SKM-1 treated with dmso at 0.1 percent for 144 hours (cell line): ENCODE measurements around the gene BMP2K.

ENCODE experiments used
- DNase-seq: peaks from one replicate; lab custom pipeline; 2025; ENCODE audit not compliant: unreplicated experiment; lab: John Stamatoyannopoulos, UW

Gene BMP2K

DNA sequence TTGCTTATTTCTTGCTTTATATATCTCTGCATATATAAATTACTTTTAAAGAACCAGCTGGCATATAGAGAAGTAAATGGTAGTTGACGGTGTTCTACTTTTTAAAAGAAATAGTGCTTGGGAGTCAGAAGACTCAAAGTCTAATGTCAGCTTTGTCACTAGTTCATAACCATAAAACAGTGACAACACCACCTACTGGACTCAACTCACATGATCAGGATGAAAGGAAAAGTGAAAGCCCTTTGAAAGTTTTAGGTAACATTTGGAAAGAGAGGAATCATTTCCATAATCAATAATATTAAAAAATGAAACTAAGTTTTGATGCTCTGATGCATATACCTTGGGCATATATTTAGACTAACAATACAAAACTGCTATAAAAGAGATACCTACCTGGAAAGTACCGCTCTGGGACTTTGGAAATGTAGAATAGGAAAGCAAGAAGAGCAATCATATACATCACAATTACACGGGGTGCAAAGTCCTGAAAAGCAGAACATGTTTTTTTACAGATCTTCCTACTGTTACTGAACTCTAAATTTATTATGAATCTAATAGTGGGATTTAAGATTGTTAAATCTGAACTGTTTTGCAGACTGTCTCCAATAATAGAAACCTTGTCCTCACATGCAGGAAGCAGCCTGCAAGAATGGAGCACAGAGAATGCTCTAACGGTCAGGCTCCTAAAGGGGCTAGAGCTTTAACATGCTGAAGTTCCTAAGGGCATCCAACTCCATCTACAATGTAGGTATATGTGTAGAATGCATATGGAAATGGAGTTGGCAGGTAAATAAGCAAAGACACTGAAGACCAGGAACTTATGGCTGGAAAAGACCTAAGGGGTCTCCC is 147.5 kb downstream of the BMP2K start:
- DNase-seq, result no peak

- no peak for DNase-seq
These were observed 150.7 kb downstream of the BMP2K start for GRCh38 chr4:78926826-78927225.

- DNase-seq, result no peak
These were observed 152.7 kb downstream of the BMP2K start for GRCh38 chr4:78928835-78929234.

DNA sequence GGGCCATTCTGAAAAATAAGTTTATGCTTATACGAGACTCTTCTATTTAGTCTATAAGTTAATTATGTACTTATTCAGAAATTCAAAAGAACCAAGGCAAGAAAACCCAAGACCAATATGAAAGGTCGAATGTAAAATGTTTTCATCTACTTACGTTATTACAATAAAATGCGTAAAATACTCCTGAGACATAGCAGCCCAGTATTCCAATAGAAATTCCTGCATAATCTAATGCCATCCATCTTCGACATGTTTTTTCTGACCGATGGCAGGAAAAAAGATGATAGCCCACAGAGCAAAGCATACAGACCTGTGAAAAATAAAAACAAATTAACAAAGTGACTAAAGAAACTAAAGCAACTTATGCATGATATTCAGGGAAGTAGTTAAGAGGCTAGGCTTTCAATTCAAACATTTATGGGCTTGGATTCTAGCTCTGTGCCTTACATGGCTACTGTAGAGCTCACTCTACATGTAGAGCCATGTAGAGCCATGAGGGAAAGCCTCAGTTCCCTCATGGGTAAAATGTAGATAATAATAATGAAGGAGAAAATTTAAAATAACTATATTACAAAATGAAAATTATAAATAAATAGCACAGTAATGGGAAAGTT is 154.0 kb downstream of the BMP2K start:
- DNase-seq, result no peak

DNA sequence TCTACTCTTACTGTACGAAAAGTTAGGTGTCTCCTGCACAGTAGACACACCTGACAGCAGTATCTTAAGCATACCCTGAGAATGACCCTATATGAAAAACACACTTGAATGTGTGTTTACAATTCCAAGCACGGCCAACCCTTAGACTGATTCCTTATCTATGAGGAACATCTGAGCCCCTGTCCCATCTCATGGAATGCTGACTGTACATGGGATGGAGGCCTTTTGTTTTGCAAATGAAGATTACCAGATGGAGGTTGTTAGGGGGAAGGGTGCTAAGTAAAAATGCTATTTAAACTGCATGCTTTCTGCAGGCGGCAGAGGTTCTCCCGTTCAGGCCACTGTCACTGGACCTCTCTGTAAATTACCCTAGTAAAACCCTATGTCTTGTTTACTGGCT is 160.8 kb downstream of the BMP2K start:
- no peak for DNase-seq

GRCh38 chr4:78937837-78938236 is 161.7 kb downstream of the BMP2K start:
- no peak for DNase-seq

DNA sequence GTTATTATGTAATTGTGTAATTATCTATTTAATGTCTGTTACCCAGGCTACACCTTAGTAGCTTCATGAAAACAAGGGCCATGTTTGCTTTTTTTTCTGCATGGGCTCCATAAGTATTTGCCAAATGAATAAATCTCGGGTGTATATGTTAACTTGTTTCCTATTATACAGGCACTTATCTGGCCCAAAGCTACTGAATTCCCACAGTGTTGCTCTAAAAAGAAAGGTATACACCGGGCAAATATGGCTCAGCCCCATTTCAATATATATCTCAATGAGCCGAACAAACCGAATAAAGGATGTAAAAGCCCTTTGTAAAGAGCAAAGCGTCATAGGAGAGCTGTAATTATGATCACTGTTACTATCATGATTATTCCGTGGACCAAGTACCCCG is 162.3 kb downstream of the BMP2K start:
- no peak for DNase-seq

- DNase-seq, result peak; percentile 76
These were observed 162.9 kb downstream of the BMP2K start, which contains the start of gene PAQR3 for GRCh38 chr4:78938868-78939666. Gene PAQR3, minus strand, starts transcription at chr4:78939438. Its CDS starts 214 bp downstream, at chr4:78939224.

DNA sequence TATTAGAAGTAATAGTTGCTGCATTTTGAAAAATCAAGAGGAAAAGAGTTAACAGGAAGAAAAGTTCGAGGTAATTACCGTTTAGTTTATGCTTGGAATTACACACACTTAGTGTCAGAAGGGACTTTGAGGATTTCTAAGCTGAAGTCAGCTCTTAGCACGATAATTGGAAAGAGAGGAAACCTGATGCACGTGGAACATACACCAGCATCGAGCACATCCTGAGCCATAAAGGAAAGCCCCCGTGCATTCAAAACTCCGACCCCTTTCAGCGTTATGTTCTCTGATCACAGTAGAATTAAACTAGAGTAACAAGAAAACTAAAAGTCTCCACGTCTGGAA is 163.5 kb downstream of the BMP2K start:
- no peak for DNase-seq

- DNase-seq, result no peak
These were observed 164.6 kb downstream of the BMP2K start for GRCh38 chr4:78940752-78941151.

GRCh38 chr4:78944381-78944780 is 168.2 kb downstream of the BMP2K start:
- no peak for DNase-seq

DNA sequence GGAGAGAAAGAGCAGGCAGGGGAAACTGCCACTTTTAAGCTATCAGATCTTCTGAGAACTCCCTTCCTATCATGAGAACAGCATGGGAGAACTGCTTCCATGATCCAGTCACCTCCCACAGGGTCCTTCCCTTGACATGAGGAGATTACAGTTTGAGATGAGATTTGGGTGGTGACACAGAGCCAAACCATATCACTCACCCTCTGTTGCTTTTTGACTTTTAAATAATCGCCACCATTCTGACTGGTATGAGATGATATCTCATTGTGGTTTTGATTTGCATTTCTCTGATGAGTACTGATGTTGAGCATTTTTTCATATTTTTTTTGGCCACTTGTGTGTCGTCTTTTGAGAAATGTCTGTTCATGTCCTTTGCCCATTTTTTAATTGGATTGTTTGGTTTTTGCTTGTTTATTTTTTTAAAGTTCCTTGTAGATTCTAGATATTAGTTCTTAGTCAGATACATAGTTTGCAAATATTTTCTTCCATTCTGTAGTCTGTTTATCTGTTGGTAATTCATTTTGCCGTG is 169.6 kb downstream of the BMP2K start:
- DNase-seq, result no peak

DNA sequence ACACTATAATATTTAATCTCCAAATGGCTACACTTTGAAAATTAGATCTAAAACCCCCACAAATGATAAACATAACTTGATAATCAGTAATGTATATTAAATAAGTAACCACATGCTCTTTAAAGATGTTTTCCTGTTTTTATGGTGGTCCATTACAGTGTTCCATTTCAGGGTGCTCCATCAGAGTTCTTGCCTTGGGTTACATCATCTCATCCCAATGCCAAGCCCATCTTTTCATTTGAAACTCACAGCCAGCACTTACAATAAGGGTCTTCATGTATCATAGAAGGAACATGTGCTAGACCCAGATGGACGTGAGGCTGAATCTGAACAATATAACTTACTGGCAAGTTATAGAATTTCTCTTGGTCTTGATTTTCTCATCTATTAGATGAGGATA is 173.6 kb downstream of the BMP2K start:
- DNase-seq, result no peak

DNA sequence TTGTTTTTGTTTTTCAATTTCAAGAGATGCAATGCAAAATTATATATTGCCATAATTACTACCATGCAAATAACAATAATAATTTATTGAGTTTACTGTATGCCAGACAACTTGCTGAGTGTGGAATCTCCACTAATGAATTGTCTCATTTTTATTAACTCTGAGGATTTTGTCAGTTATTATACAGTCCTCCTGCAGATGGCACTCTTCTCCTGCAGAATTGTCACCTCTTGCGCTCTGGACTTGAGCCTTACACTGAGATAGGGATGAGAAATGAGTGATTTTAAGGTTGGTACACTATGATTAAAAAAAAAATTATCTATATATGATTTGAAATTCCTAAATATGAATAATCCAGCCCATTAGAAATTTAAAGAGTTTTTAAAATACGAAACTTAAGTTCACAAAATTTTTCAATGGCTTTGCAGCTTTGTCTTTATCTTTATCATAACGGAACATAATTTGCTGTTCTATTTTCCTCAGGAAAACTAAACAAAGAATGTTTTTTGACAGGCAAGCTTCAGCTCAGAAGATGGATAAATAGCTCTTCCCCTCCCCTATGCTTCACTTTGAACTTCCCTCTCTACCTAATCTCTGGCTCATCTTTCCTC is 175.8 kb downstream of the BMP2K start:
- DNase-seq, result peak; percentile 60

GRCh38 chr4:78953231-78953630 is 177.1 kb downstream of the BMP2K start:
- DNase-seq, result no peak

GRCh38 chr4:78953769-78954666 is 177.9 kb downstream of the BMP2K start:
- peak; percentile 25 for DNase-seq

DNA sequence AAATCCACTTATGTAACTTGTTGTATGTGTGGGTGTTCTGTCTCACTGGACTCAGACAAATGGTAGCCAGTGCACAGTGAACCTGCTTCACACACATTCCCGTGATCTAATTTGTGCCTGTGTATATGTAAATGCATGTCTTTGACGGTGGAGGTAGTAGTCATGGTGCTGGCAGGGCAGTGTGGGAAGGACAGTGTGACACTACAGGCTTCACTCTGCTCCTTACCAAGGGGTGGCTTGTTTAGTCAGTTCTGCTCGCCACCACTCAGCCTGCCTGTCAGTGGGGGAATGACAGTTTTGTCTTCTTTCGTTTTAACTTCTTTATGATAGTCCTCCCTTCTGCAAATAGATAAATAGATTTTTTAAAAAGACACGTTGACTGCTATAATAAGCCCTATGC is 180.8 kb downstream of the BMP2K start:
- DNase-seq, result no peak

GRCh38 chr4:78960926-78961325 is 184.8 kb downstream of the BMP2K start:
- DNase-seq, result no peak
